Measurements from ENCODE around the gene MYMX. TPM values are rescaled to one million over a fixed set of nuclear protein-coding genes. Genes with fewer than 3 reads are reported as not detected.

Gene MYMX
- total RNA-seq, 1 experiment from 2014 or later: not detected

- H3K4me1 Mint-ChIP-seq (ENCODE audit: low read depth, unreplicated experiment): peaks cover 7% of the 10 kb centered on the region
- intact Hi-C loops (cut with micrococcal nuclease; ENCODE audit: unreplicated experiment): no loop called here
- Histone ChIP-seq H3K27me3 (replicated peaks; ENCODE audit: control insufficient read depth, insufficient read depth, low read length) (no peaks in the 10 kb centered on the region), H3K36me3 (ENCODE audit: control insufficient read depth, insufficient read depth, low read length) (no peaks in the 10 kb centered on the region), H3K4me1 (peaks cover 8% of the 10 kb centered on the region; the same call in 1 of the 2 replicates), H3K4me3 (ENCODE audit: low read depth, low read length) (no peak overlapping the region), H3K9me3 (no peaks in the 10 kb centered on the region)
- no peak overlapping the region for H3K27ac Mint-ChIP-seq (ENCODE audit: unreplicated experiment)
- ChIA-PET CTCF (no interaction called here), POLR2A (no interaction called here)
- no peaks in the 10 kb centered on the region for H3K27me3 Mint-ChIP-seq (ENCODE audit: insufficient read depth, unreplicated experiment)
- no peak for TF ChIP-seq CTCF (IDR thresholded peaks at IDR 0.05; ENCODE audit: insufficient read depth in 1 of 2, low read depth in 1 of 2, low read length in 1 of 2, severe bottlenecking in 1 of 2, unreplicated experiment in 1 of 2)
- H3K36me3 Mint-ChIP-seq (ENCODE audit: insufficient read depth, unreplicated experiment): no peaks in the 10 kb centered on the region
- no peak overlapping the region for H3K4me3 Mint-ChIP-seq (ENCODE audit: unreplicated experiment)
- DNase-seq: no peak
- BruUV-seq (replicated peaks): no TSS peak
- H3K9me3 Mint-ChIP-seq (ENCODE audit: unreplicated experiment): no peaks in the 10 kb centered on the region
These were observed 46.7 kb upstream of the MYMX start for GRCh38 chr6:44169886-44170570.

DNA sequence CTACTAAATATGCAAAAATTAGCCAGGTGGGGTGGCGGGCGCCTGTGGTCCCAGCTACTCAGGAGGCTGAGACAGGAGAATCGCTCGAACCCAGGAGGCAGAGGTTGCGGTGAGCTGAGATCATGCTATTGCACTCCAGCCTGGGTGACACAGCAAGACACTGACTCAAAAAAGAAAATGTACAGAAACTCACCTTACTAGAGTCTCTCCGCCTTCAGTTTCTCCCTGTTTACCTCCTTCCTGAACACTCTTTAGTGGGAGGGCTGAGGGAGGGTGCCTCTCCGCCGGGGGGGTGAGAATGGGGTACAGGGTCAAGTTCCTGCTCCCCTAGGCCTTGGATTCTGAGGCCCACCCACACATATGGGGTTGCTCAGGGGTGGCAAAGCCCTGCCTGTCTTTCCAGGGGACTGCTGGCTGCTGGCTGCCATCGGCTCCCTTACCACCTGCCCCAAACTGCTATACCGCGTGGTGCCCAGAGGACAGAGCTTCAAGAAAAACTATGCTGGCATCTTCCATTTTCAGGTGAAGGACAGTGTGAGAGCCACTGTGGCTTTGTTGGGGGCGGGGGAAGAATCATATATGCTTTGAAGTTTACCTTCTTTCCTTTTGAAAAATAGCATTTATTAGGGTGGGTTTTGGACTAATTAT, 44.7 kb upstream of the MYMX start:
- H3K36me3 ChIP-seq (ENCODE audit: control insufficient read depth, insufficient read depth, low read length): no peaks in the 10 kb centered on the region
- BruUV-seq (replicated peaks): no TSS peak
- TF ChIP-seq CTCF (IDR thresholded peaks at IDR 0.05; ENCODE audit: insufficient read depth in 1 of 2, low read depth in 1 of 2, low read length in 1 of 2, severe bottlenecking in 1 of 2, unreplicated experiment in 1 of 2): no peak
- Mint-ChIP-seq H3K9me3 (ENCODE audit: unreplicated experiment) (no peaks in the 10 kb centered on the region), H3K27ac (ENCODE audit: unreplicated experiment) (no peak overlapping the region), H3K36me3 (ENCODE audit: insufficient read depth, unreplicated experiment) (no peaks in the 10 kb centered on the region), H3K4me1 (ENCODE audit: low read depth, unreplicated experiment) (peaks cover 7% of the 10 kb centered on the region), H3K4me3 (ENCODE audit: unreplicated experiment) (no peak overlapping the region), H3K27me3 (ENCODE audit: insufficient read depth, unreplicated experiment) (no peaks in the 10 kb centered on the region)
- H3K27me3 ChIP-seq (replicated peaks; ENCODE audit: control insufficient read depth, insufficient read depth, low read length): no peaks in the 10 kb centered on the region
- POLR2A ChIA-PET: no interaction called here
- CTCF ChIA-PET: interaction anchor here (0.6 to 1.7 kb wide), 9 partner anchors 32 to 87 kb away, joined by 3 to 10 read pairs (median 6); no protein-coding TSS in a partner anchor
- H3K4me3 ChIP-seq (ENCODE audit: low read depth, low read length): no peak overlapping the region
- H3K9me3 ChIP-seq: no peaks in the 10 kb centered on the region
- H3K4me1 ChIP-seq: peaks cover 8% of the 10 kb centered on the region; the same call in 1 of the 2 replicates
- intact Hi-C loops (cut with micrococcal nuclease; ENCODE audit: unreplicated experiment): loop anchor here (1.0 kb wide), 2 partner anchors 51 to 65 kb away; partner anchors contain the start of gene SLC29A1
- DNase-seq: no peak

GRCh38 chr6:44172731-44173500, 43.8 kb upstream of the MYMX start:
- H3K9me3 Mint-ChIP-seq (ENCODE audit: unreplicated experiment): no peaks in the 10 kb centered on the region
- no peaks in the 10 kb centered on the region for H3K36me3 Mint-ChIP-seq (ENCODE audit: insufficient read depth, unreplicated experiment)
- Histone ChIP-seq H3K4me3 (ENCODE audit: low read depth, low read length) (no peak overlapping the region), H3K4me1 (peaks cover 8% of the 10 kb centered on the region; the same call in 1 of the 2 replicates), H3K9me3 (no peaks in the 10 kb centered on the region), H3K36me3 (ENCODE audit: control insufficient read depth, insufficient read depth, low read length) (no peaks in the 10 kb centered on the region), H3K27me3 (replicated peaks; ENCODE audit: control insufficient read depth, insufficient read depth, low read length) (no peaks in the 10 kb centered on the region)
- no peaks in the 10 kb centered on the region for H3K27me3 Mint-ChIP-seq (ENCODE audit: insufficient read depth, unreplicated experiment)
- POLR2A ChIA-PET: no interaction called here
- CTCF ChIA-PET: interaction anchor here (0.6 to 1.7 kb wide), 15 partner anchors 18 to 95 kb away, joined by 3 to 10 read pairs (median 4); partner anchors contain the start of gene SLC29A1
- no peak overlapping the region for H3K4me3 Mint-ChIP-seq (ENCODE audit: unreplicated experiment)
- peak; percentile 79 to 80 for DNase-seq
- BruUV-seq (replicated peaks): no TSS peak
- intact Hi-C loops (cut with micrococcal nuclease; ENCODE audit: unreplicated experiment): loop anchor here (1.0 kb wide), 2 partner anchors 50 to 64 kb away; partner anchors contain the start of gene SLC29A1
- peaks cover 7% of the 10 kb centered on the region for H3K4me1 Mint-ChIP-seq (ENCODE audit: low read depth, unreplicated experiment)
- peak; percentile 79 to 88 for TF ChIP-seq CTCF (IDR thresholded peaks at IDR 0.05; ENCODE audit: insufficient read depth in 1 of 2, low read depth in 1 of 2, low read length in 1 of 2, severe bottlenecking in 1 of 2, unreplicated experiment in 1 of 2)
- H3K27ac Mint-ChIP-seq (ENCODE audit: unreplicated experiment): no peak overlapping the region
